ENCODE results near the gene NFYC. TPM values are rescaled to one million over a fixed set of nuclear protein-coding genes. Genes with fewer than 3 reads are reported as not detected.

Gene NFYC
- total and polyA plus RNA-seq, 8 donors = 54.6 to 98.1 (median 86.0) TPM

- H3K27ac ChIP-seq = no peak overlapping the region
- intact Hi-C loops (cut with DNase I) = no loop called here
- no peaks in the 10 kb centered on the region for H3K27me3 ChIP-seq
- no peak for DNase-seq
- H3K9me3 ChIP-seq = no peaks in the 10 kb centered on the region
- no peak for TF ChIP-seq CTCF (IDR thresholded peaks at IDR 0.05)
- H3K4me3 ChIP-seq = no peak overlapping the region
- peaks cover 0 to 59% of the 10 kb centered on the region in 2 donors for H3K36me3 ChIP-seq
- no peaks in the 10 kb centered on the region for H3K4me1 ChIP-seq
- no peak for ATAC-seq
Measured at GRCh38 chr1:40748841-40749718, 57.6 kb downstream of the NFYC start.

- intact Hi-C loops (cut with DNase I) = no loop called here
- Histone ChIP-seq H3K27ac (no peak overlapping the region), H3K36me3 (peaks cover 0 to 65% of the 10 kb centered on the region in 2 donors), H3K4me1 (peaks cover 0 to 3% of the 10 kb centered on the region in 2 donors), H3K9me3 (no peaks in the 10 kb centered on the region), H3K4me3 (no peak overlapping the region), H3K27me3 (no peaks in the 10 kb centered on the region)
- no peak for TF ChIP-seq CTCF (IDR thresholded peaks at IDR 0.05)
- no peak for DNase-seq
- ATAC-seq = no peak
Measured at GRCh38 chr1:40749817-40750216, 58.3 kb downstream of the NFYC start.

- Histone ChIP-seq H3K27ac (no peak overlapping the region), H3K9me3 (no peaks in the 10 kb centered on the region), H3K36me3 (peaks cover 0 to 70% of the 10 kb centered on the region in 2 donors), H3K27me3 (no peaks in the 10 kb centered on the region), H3K4me1 (peaks cover 0 to 3% of the 10 kb centered on the region in 2 donors), H3K4me3 (no peak overlapping the region)
- no peak for TF ChIP-seq CTCF (IDR thresholded peaks at IDR 0.05)
- DNase-seq = no peak
- no peak for ATAC-seq
- intact Hi-C loops (cut with DNase I) = no loop called here
Measured at GRCh38 chr1:40750451-40750908, 59.0 kb downstream of the NFYC start.

GRCh38 chr1:40751802-40752201 is 60.3 kb downstream of the NFYC start:
- Histone ChIP-seq H3K4me1 (peaks cover 0 to 3% of the 10 kb centered on the region in 2 donors), H3K27me3 (no peaks in the 10 kb centered on the region), H3K27ac (no peak overlapping the region), H3K36me3 (peaks cover 0 to 74% of the 10 kb centered on the region in 2 donors), H3K9me3 (no peaks in the 10 kb centered on the region), H3K4me3 (no peak overlapping the region)
- ATAC-seq = no peak
- TF ChIP-seq CTCF (IDR thresholded peaks at IDR 0.05) = no peak
- no peak for DNase-seq
- intact Hi-C loops (cut with DNase I) = no loop called here

- Histone ChIP-seq H3K9me3 (no peaks in the 10 kb centered on the region), H3K4me1 (peaks cover 0 to 3% of the 10 kb centered on the region in 2 donors), H3K4me3 (no peak overlapping the region), H3K36me3 (peaks cover 0 to 78% of the 10 kb centered on the region in 2 donors), H3K27me3 (no peaks in the 10 kb centered on the region), H3K27ac (no peak overlapping the region)
- TF ChIP-seq CTCF (IDR thresholded peaks at IDR 0.05) = no peak
- ATAC-seq = no peak
- intact Hi-C loops (cut with DNase I) = no loop called here
- DNase-seq = no peak
Measured at GRCh38 chr1:40753142-40753882, 61.8 kb downstream of the NFYC start.
